Right atrium auricular region (tissue), 2 donors: Measurements from ENCODE around the gene PLXND1. TPM values are rescaled to one million over a fixed set of nuclear protein-coding genes. Genes with fewer than 3 reads are reported as not detected.

Source experiments
- DNase-seq: peaks from one replicate; pipeline ENCODE4 v3.0.0-alpha.2; 2019; ENCODE audit warnings: low spot score
- H3K27ac ChIP-seq, 2 donors: fragments of 200-600 bp; sonication (generic); 1 replicate in 1 of 2; 2 replicates in 1 of 2; pipeline ENCODE4 v1.5.1; 2016 to 2019
- H3K27me3 ChIP-seq, 2 donors: fragments of 200-600 bp; sonication (generic); one replicate each; pipeline versions ENCODE4 v1.5.1 to v1.6.0; 2017 to 2019
- H3K36me3 ChIP-seq: fragments of 200-600 bp; sonication (generic); one replicate; pipeline ENCODE4 v1.5.1; 2016
- H3K4me1 ChIP-seq, 2 donors: fragments of 200-600 bp; sonication (generic); one replicate each; pipeline versions ENCODE4 v1.5.1 to v1.6.0; 2017 to 2019
- H3K4me3 ChIP-seq, 2 donors: fragments of 200-600 bp; sonication (generic); 1 replicate in 1 of 2; 2 replicates in 1 of 2; pipeline ENCODE4 v1.5.1; 2017 to 2019; ENCODE audit warnings: mild to moderate bottlenecking in 1 of 2, moderate library complexity in 1 of 2
- H3K9me3 ChIP-seq, 2 donors: fragments of 200-600 bp; sonication (generic); one replicate each; pipeline ENCODE4 v1.5.1; 2019
- total RNA-seq, 2 donors: library from RNA; depleted of rRNA; stranded (reverse); fragments of >200 nt; gene quantifications; one replicate each; pipeline ENCODE4 v1.1.0, GENCODE V29; 2016
- TF ChIP-seq, protein P1 (sequence below), 2 donors: fragments of 200-600 bp; sonication (generic); IDR thresholded peaks; one replicate each; pipeline ENCODE4 v1.5.1; 2019; ENCODE audit warnings: antibody characterized with exemption in 2 of 2

PLXND1 gene
- total RNA-seq, 2 donors from 2014 or later = 44.5 to 93.1 TPM

DNA sequence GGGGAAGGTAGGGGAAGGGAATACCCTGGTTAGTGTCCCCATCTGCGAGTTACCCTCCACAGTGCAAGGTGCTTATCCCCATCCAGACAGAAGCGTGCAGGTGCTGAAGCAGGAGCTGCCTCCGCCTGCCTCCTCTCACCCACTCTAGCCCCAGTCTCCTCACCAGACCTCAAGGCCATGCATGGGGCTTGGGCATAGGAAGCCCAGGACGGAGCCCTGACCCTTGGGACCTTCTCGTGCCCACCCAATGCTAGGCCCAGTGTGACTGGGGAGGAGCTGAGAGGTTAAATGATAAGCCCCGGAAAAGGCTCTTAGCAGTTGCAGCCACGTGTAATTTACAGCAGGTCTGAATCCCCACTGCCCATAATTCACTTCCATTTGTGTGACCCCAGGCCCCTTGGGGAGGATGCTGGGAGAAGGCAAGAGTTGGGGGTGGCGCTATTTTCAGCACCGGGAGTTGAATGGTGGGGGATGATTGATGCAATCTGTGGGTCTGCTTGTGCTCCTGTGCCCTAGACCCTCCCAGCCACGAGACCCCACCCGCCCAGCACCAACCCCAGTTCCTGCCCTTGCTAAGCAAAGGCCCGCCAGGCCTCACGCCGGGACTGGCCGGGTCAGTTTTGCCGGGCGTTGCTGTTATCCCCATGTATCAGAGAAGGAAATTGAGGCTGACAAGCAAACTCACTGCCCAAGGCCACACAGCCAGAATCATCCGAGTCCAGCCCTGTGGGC is 14.5 kb upstream of the PLXND1 start:
- no peak overlapping the region for H3K4me3 ChIP-seq
- no peaks in the 10 kb centered on the region for H3K27me3 ChIP-seq
- DNase-seq = no peak
- no peaks in the 10 kb centered on the region for H3K36me3 ChIP-seq
- TF ChIP-seq, protein P1, sequence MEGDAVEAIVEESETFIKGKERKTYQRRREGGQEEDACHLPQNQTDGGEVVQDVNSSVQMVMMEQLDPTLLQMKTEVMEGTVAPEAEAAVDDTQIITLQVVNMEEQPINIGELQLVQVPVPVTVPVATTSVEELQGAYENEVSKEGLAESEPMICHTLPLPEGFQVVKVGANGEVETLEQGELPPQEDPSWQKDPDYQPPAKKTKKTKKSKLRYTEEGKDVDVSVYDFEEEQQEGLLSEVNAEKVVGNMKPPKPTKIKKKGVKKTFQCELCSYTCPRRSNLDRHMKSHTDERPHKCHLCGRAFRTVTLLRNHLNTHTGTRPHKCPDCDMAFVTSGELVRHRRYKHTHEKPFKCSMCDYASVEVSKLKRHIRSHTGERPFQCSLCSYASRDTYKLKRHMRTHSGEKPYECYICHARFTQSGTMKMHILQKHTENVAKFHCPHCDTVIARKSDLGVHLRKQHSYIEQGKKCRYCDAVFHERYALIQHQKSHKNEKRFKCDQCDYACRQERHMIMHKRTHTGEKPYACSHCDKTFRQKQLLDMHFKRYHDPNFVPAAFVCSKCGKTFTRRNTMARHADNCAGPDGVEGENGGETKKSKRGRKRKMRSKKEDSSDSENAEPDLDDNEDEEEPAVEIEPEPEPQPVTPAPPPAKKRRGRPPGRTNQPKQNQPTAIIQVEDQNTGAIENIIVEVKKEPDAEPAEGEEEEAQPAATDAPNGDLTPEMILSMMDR (IDR thresholded peaks at IDR 0.05) = no peak
- peaks cover 0 to 93% of the 10 kb centered on the region in 2 donors for H3K4me1 ChIP-seq
- peak overlapping the region in 1 of 2 donors; percentile 23 for H3K27ac ChIP-seq
- no peaks in the 10 kb centered on the region for H3K9me3 ChIP-seq

DNA sequence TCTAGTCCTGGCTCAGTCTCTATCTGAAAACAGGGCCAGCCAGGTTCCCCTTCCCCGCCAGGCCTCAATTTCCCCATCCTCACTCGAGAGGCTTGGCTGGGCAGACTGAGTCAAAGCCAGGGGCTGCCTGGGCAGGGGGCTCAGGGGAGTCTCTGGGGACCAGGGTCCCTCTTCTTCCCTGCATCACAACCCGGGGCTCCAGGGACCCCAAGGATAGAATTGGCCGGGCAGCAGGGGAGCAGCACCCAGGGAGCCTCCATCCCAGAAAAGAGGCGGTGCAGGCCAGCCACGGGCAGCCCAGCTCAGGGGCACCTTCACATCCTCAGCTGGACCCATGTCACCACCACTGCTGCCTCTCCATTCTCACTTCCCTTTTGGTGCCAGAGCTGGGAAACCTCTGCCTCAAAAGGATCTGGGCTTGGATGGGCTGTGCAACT is 13.3 kb upstream of the PLXND1 start:
- Histone ChIP-seq H3K4me3 (no peak overlapping the region), H3K27me3 (no peaks in the 10 kb centered on the region), H3K9me3 (no peaks in the 10 kb centered on the region), H3K27ac (peak overlapping the region; percentile 59 to 76), H3K4me1 (peaks cover 0 to 92% of the 10 kb centered on the region in 2 donors), H3K36me3 (no peaks in the 10 kb centered on the region)
- no peak for DNase-seq
- TF ChIP-seq, protein P1 (IDR thresholded peaks at IDR 0.05) = no peak

DNA sequence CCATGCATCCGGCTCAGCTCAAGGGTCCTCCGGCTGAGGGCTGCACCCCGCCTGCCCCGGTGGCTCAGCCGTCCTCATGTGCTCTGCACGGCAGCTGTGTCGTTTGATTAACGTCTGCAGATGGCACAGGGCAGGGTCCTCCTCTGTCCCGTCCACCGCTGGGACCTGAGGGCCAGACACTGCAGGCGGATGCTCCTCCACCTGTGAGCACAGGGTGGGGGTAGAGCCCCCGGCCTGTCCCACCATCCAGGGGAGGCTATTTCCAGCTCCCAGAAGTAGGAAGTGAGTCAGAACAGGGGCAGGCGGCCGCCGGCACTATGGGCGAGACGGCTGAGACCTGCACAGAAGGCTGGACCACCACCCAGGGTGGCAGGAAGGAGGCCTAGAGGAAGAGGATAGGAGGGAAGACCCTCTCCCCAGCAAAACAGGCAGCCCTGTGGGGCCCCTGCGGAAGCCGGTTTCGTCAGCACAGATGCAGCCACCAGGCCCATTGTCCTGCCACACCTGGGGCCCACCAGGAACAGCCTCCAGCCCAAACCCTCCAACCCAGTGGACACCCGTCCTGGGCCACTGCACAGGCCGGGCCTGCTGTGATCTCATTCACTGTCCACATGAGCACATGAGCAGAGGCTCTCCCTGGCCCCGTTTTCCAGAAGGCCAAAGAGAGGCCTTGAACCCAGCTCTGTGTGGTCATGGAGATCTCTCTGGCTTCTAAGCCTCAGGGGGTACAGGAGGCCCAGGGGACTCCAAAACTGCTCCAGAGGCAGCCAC is 12.6 kb upstream of the PLXND1 start:
- Histone ChIP-seq H3K36me3 (no peaks in the 10 kb centered on the region), H3K4me1 (peaks cover 0 to 92% of the 10 kb centered on the region in 2 donors), H3K9me3 (no peaks in the 10 kb centered on the region), H3K27ac (peak overlapping the region; percentile 59 to 76), H3K4me3 (no peak overlapping the region), H3K27me3 (no peaks in the 10 kb centered on the region)
- TF ChIP-seq, protein P1 (IDR thresholded peaks at IDR 0.05) = no peak
- DNase-seq = no peak

- DNase-seq = no peak
- H3K27me3 ChIP-seq = no peaks in the 10 kb centered on the region
- no peak overlapping the region for H3K4me3 ChIP-seq
- H3K4me1 ChIP-seq = peaks cover 0 to 86% of the 10 kb centered on the region in 2 donors
- TF ChIP-seq, protein P1 (IDR thresholded peaks at IDR 0.05) = no peak
- no peaks in the 10 kb centered on the region for H3K36me3 ChIP-seq
- no peaks in the 10 kb centered on the region for H3K9me3 ChIP-seq
- peak overlapping the region; percentile 59 to 76 for H3K27ac ChIP-seq
Measured at GRCh38 chr3:129618186-129618820, 11.8 kb upstream of the PLXND1 start.

- DNase-seq = no peak
- Histone ChIP-seq H3K27me3 (no peaks in the 10 kb centered on the region), H3K4me3 (no peak overlapping the region), H3K36me3 (no peaks in the 10 kb centered on the region), H3K4me1 (peaks cover 0 to 86% of the 10 kb centered on the region in 2 donors), H3K27ac (peak overlapping the region; percentile 63 to 76), H3K9me3 (no peaks in the 10 kb centered on the region)
- TF ChIP-seq, protein P1 (IDR thresholded peaks at IDR 0.05) = no peak
Measured at GRCh38 chr3:129617381-129618185, 11.1 kb upstream of the PLXND1 start.
